ENCODE data around the gene PLCB4.

- no peak for TF ChIP-seq CTCF (IDR thresholded peaks at IDR 0.05; ENCODE audit: insufficient read depth, low read length, poor library complexity, severe bottlenecking)
- no peak for TF ChIP-seq EZH2phosphoT487 (conservative IDR thresholded peaks at IDR 0.05; ENCODE audit: low read length)
Measured at GRCh38 chr20:9301129-9302090, 232.5 kb downstream of the PLCB4 start.

All from SU-DHL-6 (cell line).